HG02938 (cell line): Measurements from ENCODE around the gene THUMPD2.
"Not testable (repeated sequence)": the region's sequence is repeated elsewhere in the genome, so short reads cannot be mapped to it uniquely, and the experiment has no call there.

Experiments
- ATAC-seq: cut with Tn5 transposase; IDR thresholded peaks from one replicate; pipeline ENCODE4 v1.9.1; 2021; ENCODE audit warnings: mild to moderate bottlenecking, moderate library complexity; ENCODE audit not compliant: unreplicated experiment

THUMPD2 gene

GRCh38 chr2:39778775-39779340 is at the start of gene THUMPD2:
Gene THUMPD2, minus strand, starts transcription at chr2:39779258. Its CDS starts 19 bp downstream, at chr2:39779239.
- ATAC-seq, result peak; percentile 62

GRCh38 chr2:39821871-39822270 is 42.8 kb upstream of the THUMPD2 start:
- ATAC-seq, result no peak

- ATAC-seq, result no peak
Measured at GRCh38 chr2:39816845-39817244, 37.8 kb upstream of the THUMPD2 start.

- no peak for ATAC-seq
Measured at GRCh38 chr2:39816428-39816827, 37.4 kb upstream of the THUMPD2 start.

- ATAC-seq, result no peak
Measured at GRCh38 chr2:39805936-39806608, 27.0 kb upstream of the THUMPD2 start.

GRCh38 chr2:39803839-39804238 is 24.8 kb upstream of the THUMPD2 start:
- ATAC-seq, result no peak

GRCh38 chr2:39800752-39801151 is 21.7 kb upstream of the THUMPD2 start:
- ATAC-seq, result no peak

- ATAC-seq, result no peak
Measured at GRCh38 chr2:39796134-39796533, 17.1 kb upstream of the THUMPD2 start.

- ATAC-seq, result not testable (repeated sequence)
Measured at GRCh38 chr2:39790216-39790818, 11.3 kb upstream of the THUMPD2 start.

- ATAC-seq, result no peak
Measured at GRCh38 chr2:39787950-39788349, 8.9 kb upstream of the THUMPD2 start.

- ATAC-seq, result no peak
Measured at GRCh38 chr2:39786761-39787522, 7.9 kb upstream of the THUMPD2 start.

GRCh38 chr2:39782591-39782990 is 3.5 kb upstream of the THUMPD2 start:
- no peak for ATAC-seq

- ATAC-seq, result no peak
Measured at GRCh38 chr2:39781697-39782096, 2.6 kb upstream of the THUMPD2 start.

GRCh38 chr2:39780825-39781600 is 2.0 kb upstream of the THUMPD2 start:
- ATAC-seq, result no peak

GRCh38 chr2:39779927-39780326 is 869 bp upstream of the THUMPD2 start:
- ATAC-seq, result no peak

GRCh38 chr2:39779341-39779851 is 338 bp upstream of the THUMPD2 start:
- ATAC-seq, result no peak

- ATAC-seq, result no peak
Measured at GRCh38 chr2:39778233-39778632, 825 bp downstream of the THUMPD2 start.

- no peak for ATAC-seq
Measured at GRCh38 chr2:39772812-39773152, 6.3 kb downstream of the THUMPD2 start.

- no peak for ATAC-seq
Measured at GRCh38 chr2:39772086-39772811, 6.8 kb downstream of the THUMPD2 start.

- no peak for ATAC-seq
Measured at GRCh38 chr2:39762448-39762847, 16.6 kb downstream of the THUMPD2 start.
